ENCODE data around the gene ASB13. TPM values are rescaled to one million over a fixed set of nuclear protein-coding genes. Genes with fewer than 3 reads are reported as not detected.

ASB13 gene
- total and polyA plus RNA-seq, 10 of the 15 experiments (the other 5 are each of a cell fraction or from before 2014, with no cell fraction given) = 0.02 to 0.59 (median 0.10) TPM; not detected in 2

DNA sequence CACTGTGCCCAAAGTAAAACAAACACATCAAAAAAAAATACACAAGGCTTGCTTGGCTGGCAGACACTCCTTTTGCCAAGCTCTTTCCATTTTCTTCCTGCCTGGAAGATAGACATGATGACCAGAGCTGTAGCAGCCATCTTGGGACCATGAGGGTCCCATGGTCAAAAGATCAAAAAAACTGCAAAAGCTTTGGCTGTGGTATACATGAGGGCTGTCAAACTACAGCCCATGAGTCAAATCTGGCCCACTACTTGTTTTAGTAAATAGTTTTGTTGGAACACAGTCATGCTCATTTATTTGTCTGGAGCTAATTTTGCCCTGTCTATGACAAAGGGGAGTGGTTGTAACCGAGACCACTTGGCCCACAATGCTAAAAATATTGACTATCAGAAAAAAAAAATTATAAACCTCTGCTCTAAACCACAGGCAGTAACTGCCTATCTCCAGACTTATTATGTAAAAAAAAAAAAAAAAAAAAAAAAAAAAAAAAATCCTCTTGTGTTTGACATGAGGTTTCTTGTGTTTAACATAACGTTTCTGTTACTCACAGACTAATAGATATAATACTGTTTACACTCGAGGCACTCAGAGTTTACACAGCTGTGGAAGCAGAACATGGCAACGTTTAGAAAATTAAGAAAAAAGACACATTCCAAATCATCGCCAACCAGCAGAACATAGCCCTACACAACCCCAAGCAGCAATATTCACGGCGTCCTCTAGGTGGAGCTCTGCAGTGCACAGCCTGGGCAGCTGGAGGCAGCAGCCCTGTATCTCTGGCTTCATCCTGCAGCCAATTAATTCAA, 36.9 kb downstream of the ASB13 start (continued):
- TF ChIP-seq, protein P1, sequence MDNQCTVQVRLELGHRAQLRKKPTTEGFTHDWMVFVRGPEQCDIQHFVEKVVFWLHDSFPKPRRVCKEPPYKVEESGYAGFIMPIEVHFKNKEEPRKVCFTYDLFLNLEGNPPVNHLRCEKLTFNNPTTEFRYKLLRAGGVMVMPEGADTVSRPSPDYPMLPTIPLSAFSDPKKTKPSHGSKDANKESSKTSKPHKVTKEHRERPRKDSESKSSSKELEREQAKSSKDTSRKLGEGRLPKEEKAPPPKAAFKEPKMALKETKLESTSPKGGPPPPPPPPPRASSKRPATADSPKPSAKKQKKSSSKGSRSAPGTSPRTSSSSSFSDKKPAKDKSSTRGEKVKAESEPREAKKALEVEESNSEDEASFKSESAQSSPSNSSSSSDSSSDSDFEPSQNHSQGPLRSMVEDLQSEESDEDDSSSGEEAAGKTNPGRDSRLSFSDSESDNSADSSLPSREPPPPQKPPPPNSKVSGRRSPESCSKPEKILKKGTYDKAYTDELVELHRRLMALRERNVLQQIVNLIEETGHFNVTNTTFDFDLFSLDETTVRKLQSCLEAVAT (IDR thresholded peaks at IDR 0.05) = no peak
- TF ChIP-seq TARDBP (IDR thresholded peaks at IDR 0.05; ENCODE audit: borderline replicate concordance) (no peak), ATF7 (IDR thresholded peaks at IDR 0.05; ENCODE audit: low read depth) (no peak), ZBED1 (IDR thresholded peaks at IDR 0.05; ENCODE audit: borderline replicate concordance) (no peak), MEF2B (IDR thresholded peaks at IDR 0.05; ENCODE audit: partially characterized antibody, poor library complexity, severe bottlenecking) (no peak), EED (IDR thresholded peaks at IDR 0.05; ENCODE audit: low read depth) (no peak), DPF2 (IDR thresholded peaks at IDR 0.05) (no peak), FOXK2 (IDR thresholded peaks at IDR 0.05) (no peak), POLR2A (IDR thresholded peaks at IDR 0.05; ENCODE audit: low read depth, low read length) (no peak), SRF (IDR thresholded peaks at IDR 0.05; ENCODE audit: low read depth in 2 of 2, low read length in 2 of 2) (no peak), GABPA (IDR thresholded peaks at IDR 0.05; ENCODE audit: low read depth) (no peak), RELA (IDR thresholded peaks at IDR 0.05; ENCODE audit: borderline replicate concordance, partially characterized antibody) (no peak), TCF3 (IDR thresholded peaks at IDR 0.05; ENCODE audit: borderline replicate concordance, insufficient read depth, low read depth, low read length) (no peak), NBN (IDR thresholded peaks at IDR 0.05) (no peak), POLR2AphosphoS5 (IDR thresholded peaks at IDR 0.05; ENCODE audit: low read length) (no peak), SMARCA5 (IDR thresholded peaks at IDR 0.05) (peak; percentile 46; the same call in 1 of the 2 replicates)
- TF ChIP-seq, protein P2, sequence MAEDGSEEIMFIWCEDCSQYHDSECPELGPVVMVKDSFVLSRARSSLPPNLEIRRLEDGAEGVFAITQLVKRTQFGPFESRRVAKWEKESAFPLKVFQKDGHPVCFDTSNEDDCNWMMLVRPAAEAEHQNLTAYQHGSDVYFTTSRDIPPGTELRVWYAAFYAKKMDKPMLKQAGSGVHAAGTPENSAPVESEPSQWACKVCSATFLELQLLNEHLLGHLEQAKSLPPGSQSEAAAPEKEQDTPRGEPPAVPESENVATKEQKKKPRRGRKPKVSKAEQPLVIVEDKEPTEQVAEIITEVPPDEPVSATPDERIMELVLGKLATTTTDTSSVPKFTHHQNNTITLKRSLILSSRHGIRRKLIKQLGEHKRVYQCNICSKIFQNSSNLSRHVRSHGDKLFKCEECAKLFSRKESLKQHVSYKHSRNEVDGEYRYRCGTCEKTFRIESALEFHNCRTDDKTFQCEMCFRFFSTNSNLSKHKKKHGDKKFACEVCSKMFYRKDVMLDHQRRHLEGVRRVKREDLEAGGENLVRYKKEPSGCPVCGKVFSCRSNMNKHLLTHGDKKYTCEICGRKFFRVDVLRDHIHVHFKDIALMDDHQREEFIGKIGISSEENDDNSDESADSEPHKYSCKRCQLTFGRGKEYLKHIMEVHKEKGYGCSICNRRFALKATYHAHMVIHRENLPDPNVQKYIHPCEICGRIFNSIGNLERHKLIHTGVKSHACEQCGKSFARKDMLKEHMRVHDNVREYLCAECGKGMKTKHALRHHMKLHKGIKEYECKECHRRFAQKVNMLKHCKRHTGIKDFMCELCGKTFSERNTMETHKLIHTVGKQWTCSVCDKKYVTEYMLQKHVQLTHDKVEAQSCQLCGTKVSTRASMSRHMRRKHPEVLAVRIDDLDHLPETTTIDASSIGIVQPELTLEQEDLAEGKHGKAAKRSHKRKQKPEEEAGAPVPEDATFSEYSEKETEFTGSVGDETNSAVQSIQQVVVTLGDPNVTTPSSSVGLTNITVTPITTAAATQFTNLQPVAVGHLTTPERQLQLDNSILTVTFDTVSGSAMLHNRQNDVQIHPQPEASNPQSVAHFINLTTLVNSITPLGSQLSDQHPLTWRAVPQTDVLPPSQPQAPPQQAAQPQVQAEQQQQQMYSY (CRISPR knock-in tag; IDR thresholded peaks at IDR 0.05) = no peak
- TF ChIP-seq, protein P3, sequence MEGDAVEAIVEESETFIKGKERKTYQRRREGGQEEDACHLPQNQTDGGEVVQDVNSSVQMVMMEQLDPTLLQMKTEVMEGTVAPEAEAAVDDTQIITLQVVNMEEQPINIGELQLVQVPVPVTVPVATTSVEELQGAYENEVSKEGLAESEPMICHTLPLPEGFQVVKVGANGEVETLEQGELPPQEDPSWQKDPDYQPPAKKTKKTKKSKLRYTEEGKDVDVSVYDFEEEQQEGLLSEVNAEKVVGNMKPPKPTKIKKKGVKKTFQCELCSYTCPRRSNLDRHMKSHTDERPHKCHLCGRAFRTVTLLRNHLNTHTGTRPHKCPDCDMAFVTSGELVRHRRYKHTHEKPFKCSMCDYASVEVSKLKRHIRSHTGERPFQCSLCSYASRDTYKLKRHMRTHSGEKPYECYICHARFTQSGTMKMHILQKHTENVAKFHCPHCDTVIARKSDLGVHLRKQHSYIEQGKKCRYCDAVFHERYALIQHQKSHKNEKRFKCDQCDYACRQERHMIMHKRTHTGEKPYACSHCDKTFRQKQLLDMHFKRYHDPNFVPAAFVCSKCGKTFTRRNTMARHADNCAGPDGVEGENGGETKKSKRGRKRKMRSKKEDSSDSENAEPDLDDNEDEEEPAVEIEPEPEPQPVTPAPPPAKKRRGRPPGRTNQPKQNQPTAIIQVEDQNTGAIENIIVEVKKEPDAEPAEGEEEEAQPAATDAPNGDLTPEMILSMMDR (IDR thresholded peaks at IDR 0.05 in 2 of 3, conservative IDR thresholded peaks at IDR 0.05 in 1 of 3; ENCODE audit: control insufficient read depth in 2 of 3, extremely low read depth in 1 of 3, insufficient read depth in 1 of 3, low read depth in 3 of 3, low read length in 3 of 3) = peak; percentile 82 to 99 (median 97)
- TF ChIP-seq, protein P4, sequence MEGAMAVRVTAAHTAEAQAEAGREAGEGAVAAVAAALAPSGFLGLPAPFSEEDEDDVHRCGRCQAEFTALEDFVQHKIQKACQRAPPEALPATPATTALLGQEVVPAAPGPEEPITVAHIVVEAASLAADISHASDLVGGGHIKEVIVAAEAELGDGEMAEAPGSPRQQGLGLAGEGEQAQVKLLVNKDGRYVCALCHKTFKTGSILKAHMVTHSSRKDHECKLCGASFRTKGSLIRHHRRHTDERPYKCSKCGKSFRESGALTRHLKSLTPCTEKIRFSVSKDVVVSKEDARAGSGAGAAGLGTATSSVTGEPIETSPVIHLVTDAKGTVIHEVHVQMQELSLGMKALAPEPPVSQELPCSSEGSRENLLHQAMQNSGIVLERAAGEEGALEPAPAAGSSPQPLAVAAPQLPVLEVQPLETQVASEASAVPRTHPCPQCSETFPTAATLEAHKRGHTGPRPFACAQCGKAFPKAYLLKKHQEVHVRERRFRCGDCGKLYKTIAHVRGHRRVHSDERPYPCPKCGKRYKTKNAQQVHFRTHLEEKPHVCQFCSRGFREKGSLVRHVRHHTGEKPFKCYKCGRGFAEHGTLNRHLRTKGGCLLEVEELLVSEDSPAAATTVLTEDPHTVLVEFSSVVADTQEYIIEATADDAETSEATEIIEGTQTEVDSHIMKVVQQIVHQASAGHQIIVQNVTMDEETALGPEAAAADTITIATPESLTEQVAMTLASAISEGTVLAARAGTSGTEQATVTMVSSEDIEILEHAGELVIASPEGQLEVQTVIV (IDR thresholded peaks at IDR 0.05; ENCODE audit: borderline replicate concordance, partially characterized antibody) = no peak
